GM12878 (cell line): Measurements from ENCODE around the gene DNAAF1. TPM values are rescaled to one million over a fixed set of nuclear protein-coding genes. Genes with fewer than 3 reads are reported as not detected.
"Not testable (repeated sequence)": the region's sequence is repeated elsewhere in the genome, so short reads cannot be mapped to it uniquely, and the experiment has no call there.

Experiments used
- ATAC-seq: fragments of 200-7000 bp; cut with Tn5 transposase; 3 replicates; pipeline ENCODE4 v1.9.1; 2020; ENCODE audit warnings: mild to moderate bottlenecking, moderate library complexity
- BruUV-seq: library from RNA; stranded (reverse); fragments of 400-500 nt; replicated peaks from 2 replicates; lab custom pipeline; 2021; lab: Mats Ljungman, UMichigan
- CTCF ChIA-PET: fragments of 300-600 bp; sonication (Branson Sonifier 250); formaldehyde crosslinking; extraction: SDS; loops from one replicate; lab custom pipeline; 2021; ENCODE audit warnings: inconsistent platforms; lab: Yijun Ruan, JAX
- POLR2A ChIA-PET: fragments of 350-600 bp; formaldehyde crosslinking; extraction: SDS; loops from one replicate; lab custom pipeline; 2021; ENCODE audit warnings: inconsistent platforms; lab: Charles Lee
- RAD21 ChIA-PET: fragments of 300-600 bp; sonication (Branson Sonifier 250); formaldehyde crosslinking; loops from one replicate; lab custom pipeline; 2023; ENCODE audit warnings: antibody characterized with exemption; ENCODE audit not compliant: unreplicated experiment; lab: Charles Lee
- SMC1A ChIA-PET: fragments of 300-600 bp; sonication (Branson Sonifier 250); formaldehyde crosslinking; loops from one replicate; lab custom pipeline; 2023; ENCODE audit not compliant: unreplicated experiment, uncharacterized antibody; lab: Charles Lee
- DNase-seq: peaks from one replicate; pipeline ENCODE4 v3.0.0-alpha.2; 2011; ENCODE audit warnings: low read depth, low spot score
- FAIRE-seq: peaks from 3 replicates; lab custom pipeline; 2011; peaks lifted over from hg19 to GRCh38; lab: Jason Lieb, UNC
- H2AFZ ChIP-seq: 2 replicates; pipeline ENCODE4 v1.6.0; 2011; ENCODE audit warnings: low read depth, low read length, control low read depth; ENCODE audit not compliant: control insufficient read depth
- H3K27ac ChIP-seq: 2 replicates; pipeline ENCODE4 v1.5.1; 2011; ENCODE audit warnings: control low read depth; ENCODE audit not compliant: control insufficient read depth, insufficient read depth
- H3K27me3 ChIP-seq, 2 experiments: replicated peaks in 1 of 2; 2 replicates each; pipeline versions ENCODE4 v1.6.0 to v1.6.1; 2011; ENCODE audit warnings: low read length in 1 of 2; ENCODE audit not compliant: control insufficient read depth in 2 of 2, insufficient read depth in 2 of 2
- H3K36me3 ChIP-seq, 2 experiments: 2 replicates each; pipeline ENCODE4 v1.5.1; 2011; ENCODE audit warnings: low read length in 1 of 2; ENCODE audit not compliant: control insufficient read depth in 2 of 2, insufficient read depth in 2 of 2
- H3K4me1 ChIP-seq: 2 replicates; pipeline ENCODE4 v1.6.1; 2011; ENCODE audit warnings: mild to moderate bottlenecking, low read length, moderate library complexity, mixed read lengths; ENCODE audit not compliant: control insufficient read depth, insufficient read depth
- H3K4me2 ChIP-seq: 2 replicates; pipeline ENCODE4 v1.6.0; 2011; ENCODE audit warnings: control low read depth; ENCODE audit not compliant: control insufficient read depth, insufficient read depth
- H3K4me3 ChIP-seq: fragments of 200-600 bp; sonication (generic); 2 replicates; pipeline ENCODE4 v1.5.1; 2016
- H3K79me2 ChIP-seq: 2 replicates; pipeline ENCODE4 v1.6.0; 2011; ENCODE audit warnings: low read length; ENCODE audit not compliant: control insufficient read depth, insufficient read depth
- H3K9ac ChIP-seq: 2 replicates; pipeline ENCODE4 v1.8.0; 2011; ENCODE audit warnings: low read length, control low read depth, mixed read lengths; ENCODE audit not compliant: control insufficient read depth, insufficient read depth
- H3K9me3 ChIP-seq: replicated peaks from 3 replicates; pipeline ENCODE4 v1.5.1; 2011; ENCODE audit warnings: mild to moderate bottlenecking, low read length; ENCODE audit not compliant: control insufficient read depth, insufficient read depth
- H4K20me1 ChIP-seq: 2 replicates; pipeline ENCODE4 v1.6.0; 2011; ENCODE audit not compliant: control insufficient read depth, insufficient read depth
- EGR1 ChIP-seq, 2 experiments: IDR thresholded peaks; 1 replicate in 1 of 2; 2 replicates in 1 of 2; pipeline ENCODE4 v1.6.1; 2011 to 2012; ENCODE audit warnings: low read depth in 2 of 2, low read length in 2 of 2, borderline replicate concordance in 1 of 2, mild to moderate bottlenecking in 1 of 2, moderate library complexity in 1 of 2
- LARP7 ChIP-seq: fragments of 450-650 bp; IDR thresholded peaks from 2 replicates; pipeline ENCODE4 v1.6.1; 2017; ENCODE audit warnings: mild to moderate bottlenecking
- MTA3 ChIP-seq: IDR thresholded peaks from 2 replicates; pipeline ENCODE4 v1.6.1; 2012; ENCODE audit warnings: low read length, inconsistent platforms, borderline replicate concordance
- RAD51 ChIP-seq: fragments of 450-650 bp; IDR thresholded peaks from 2 replicates; pipeline ENCODE4 v1.6.1; 2016; ENCODE audit warnings: moderate library complexity, mild to moderate bottlenecking, inconsistent platforms
- RCOR1 ChIP-seq: conservative IDR thresholded peaks from 2 replicates; pipeline ENCODE4 v1.6.1; 2012; ENCODE audit warnings: low read depth, low read length, improper control_type of control experiment
- STAT1 ChIP-seq: fragments of 450-650 bp; conservative IDR thresholded peaks from 2 replicates; pipeline ENCODE4 v1.6.1; 2014; ENCODE audit warnings: antibody characterized with exemption, mild to moderate bottlenecking
- WGBS: methylation state at CpG from one replicate; pipeline ENCODE4 v1.1.6; 2016; ENCODE audit warnings: low lambda C conversion rate; ENCODE audit not compliant: insufficient replicate concordance, insufficient coverage; ENCODE audit errors: missing lambda C conversion rate; 5-methylcytosine and 5-hydroxymethylcytosine counted together
- in situ Hi-C: fragments of 300-500 bp; cut with MboI; formaldehyde crosslinking; loops from 9 replicates; pipeline ENCODE4 v1.14.3; 2018; ENCODE audit warnings: mixed read lengths
- intact Hi-C: fragments of 100-400 bp; cut with micrococcal nuclease; formaldehyde crosslinking; loops from one replicate; pipeline ENCODE4 v1.14.2; 2022; ENCODE audit not compliant: unreplicated experiment
- polyA plus RNA-seq, 11 experiments: library from polyadenylated mRNA; depleted of rRNA in 4 of 11; unstranded in 6 of 11; stranded (reverse) in 5 of 11; fragments of >200 nt; fragmentation: Nextera tagmentation in 4 of 11; fragmentation: Illumina TruSeq in 1 of 11; extraction: Ambion mirVana in 4 of 11; extraction: Trizol in 1 of 11; gene quantifications; 1 replicate in 1 of 11; 2 replicates in 10 of 11; pipeline versions ENCODE4 v1.2.1 to v1.2.3, GENCODE V29; 2011 to 2016; ENCODE audit warnings: inconsistent platforms in 2 of 11, missing spikeins in 2 of 11, low read depth in 1 of 11
- total RNA-seq, 4 experiments: library from RNA; depleted of rRNA in 3 of 4; stranded (reverse); fragments of >200 nt in 3 of 4; fragmentation: Illumina TruSeq in 1 of 4; extraction: Trizol in 1 of 4; gene quantifications; 2 replicates each; pipeline versions ENCODE4 v1.2.1 to v1.2.3, GENCODE V29; 2013 to 2021

Gene DNAAF1
- total and polyA plus RNA-seq, 10 of the 15 experiments (the other 5 are each of a cell fraction or from before 2014, with no cell fraction given) = 0.02 to 0.76 (median 0.08) TPM; not detected in 6

DNA sequence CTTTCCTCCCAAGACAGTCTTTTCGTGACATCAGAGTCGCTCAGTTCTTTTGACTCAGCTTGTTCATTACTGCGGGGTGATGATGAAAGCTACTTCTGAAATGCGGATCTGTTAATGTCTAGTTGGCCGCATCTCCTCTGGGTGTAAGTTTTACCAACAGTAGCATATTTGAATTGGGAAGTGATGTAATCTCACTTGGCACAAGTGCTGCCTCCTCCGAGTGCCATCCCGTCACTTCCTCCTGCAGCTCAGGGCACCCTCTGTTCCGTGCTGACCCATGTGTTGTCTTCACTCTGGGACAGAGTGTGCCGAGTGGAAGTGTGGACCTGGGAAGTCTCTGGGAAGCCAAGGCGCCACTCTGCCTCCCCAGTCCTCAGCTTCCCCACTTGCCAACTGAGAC lies 54.8 kb downstream of the DNAAF1 start (continued):
- TF ChIP-seq MTA3 (no peak), RCOR1 (no peak), LARP7 (no peak), EGR1 (IDR thresholded peaks at IDR 0.05; ENCODE audit: borderline replicate concordance in 1 of 2, low read depth in 2 of 2, low read length in 2 of 2) (no peak), RAD51 (no peak), STAT1 (no peak)

- H3K36me3 ChIP-seq, DNase-seq, CTCF ChIA-PET, H3K4me2 ChIP-seq, H3K9me3 ChIP-seq, H4K20me1 ChIP-seq, H2AFZ ChIP-seq, H3K27ac ChIP-seq, H3K79me2 ChIP-seq, intact Hi-C loops, POLR2A ChIA-PET, H3K4me1 ChIP-seq, H3K4me3 ChIP-seq, H3K9ac ChIP-seq, H3K27me3 ChIP-seq, in situ Hi-C loops, RAD21 ChIA-PET, ATAC-seq, BruUV-seq, FAIRE-seq: not testable (repeated sequence)
- 61% methylated on average over 26 of the region's 26 CpGs for WGBS
- SMC1A ChIA-PET = interaction anchor here (1.2 kb wide), 1 partner anchor 16 kb away, joined by 3 read pairs; no protein-coding TSS in a partner anchor
Measured at GRCh38 chr16:84204551-84204950, 59.4 kb downstream of the DNAAF1 start.

GRCh38 chr16:84205123-84205522 lies 60.0 kb downstream of the DNAAF1 start:
- H3K4me3 ChIP-seq, H3K4me1 ChIP-seq, POLR2A ChIA-PET, RAD21 ChIA-PET, intact Hi-C loops, H3K4me2 ChIP-seq, FAIRE-seq, SMC1A ChIA-PET, H3K27me3 ChIP-seq, H3K79me2 ChIP-seq, in situ Hi-C loops, H4K20me1 ChIP-seq, H2AFZ ChIP-seq, ATAC-seq, H3K36me3 ChIP-seq, CTCF ChIA-PET, BruUV-seq, H3K27ac ChIP-seq, DNase-seq, H3K9me3 ChIP-seq, H3K9ac ChIP-seq: not testable (repeated sequence)
- 13% methylated on average over 6 of the region's 6 CpGs for WGBS
